Pancreas (tissue), 10 donors: ENCODE data around the gene ACSL1. TPM values are rescaled to one million over a fixed set of nuclear protein-coding genes. Genes with fewer than 3 reads are reported as not detected.

ENCODE experiments used
- ATAC-seq, 4 donors: fragments of 200-7000 bp; cut with Tn5 transposase; one replicate each; pipeline versions ENCODE4 v1.8.0 to v1.9.1; 2020; ENCODE audit warnings: mild to moderate bottlenecking in 4 of 4, moderate library complexity in 4 of 4
- DNase-seq, 6 donors: peaks; one replicate each; pipeline ENCODE4 v3.0.0-alpha.2; 2020
- FAIRE-seq: peaks from 2 replicates; lab custom pipeline; 2012; peaks lifted over from hg19 to GRCh38; lab: Jason Lieb, UNC
- H3K27ac ChIP-seq, 4 donors: fragments of 200-600 bp; sonication (generic); 1 replicate in 3 of 4; 2 replicates in 1 of 4; pipeline versions ENCODE4 v1.5.0 to v1.8.0; 2020
- H3K27me3 ChIP-seq, 4 donors: fragments of 200-600 bp; one replicate each; pipeline ENCODE4 v1.8.0; 2021
- H3K36me3 ChIP-seq, 3 donors: fragments of 200-600 bp; sonication (generic) in 1 of 3; one replicate each; pipeline versions ENCODE4 v1.5.0 to v1.8.0; 2020 to 2021
- H3K4me1 ChIP-seq, 3 donors: fragments of 200-600 bp; one replicate each; pipeline ENCODE4 v1.8.0; 2021
- H3K4me3 ChIP-seq, 4 donors: fragments of 200-600 bp; sonication (generic) in 2 of 4; one replicate each; pipeline versions ENCODE4 v1.5.0 to v1.8.0; 2020 to 2021
- H3K9me3 ChIP-seq, 4 donors: fragments of 200-600 bp; one replicate each; pipeline ENCODE4 v1.8.0; 2021
- CTCF ChIP-seq, 4 donors: fragments of 200-600 bp; sonication (generic) in 3 of 4; IDR thresholded peaks; one replicate each; pipeline versions ENCODE4 v1.5.0 to v1.8.0; 2021; ENCODE audit warnings: antibody characterized with exemption in 4 of 4
- WGBS, 2 donors: extraction: QIAGEN DNeasy Blood & Tissue Kit; methylation state at CpG; one replicate each; pipeline ENCODE4 v1.1.7; 2013; 5-methylcytosine and 5-hydroxymethylcytosine counted together
- intact Hi-C, 3 donors: fragments of 100-400 bp; cut with DNase I; formaldehyde crosslinking; loops; one replicate each; pipeline versions ENCODE4 v1.11.1 to v1.14.2; 2022
- polyA plus RNA-seq, 2 donors: library from polyadenylated mRNA; stranded (reverse); fragments of 200-250 nt; gene quantifications; one replicate each; pipeline ENCODE4 v1.2.3, GENCODE V29; 2013
- total RNA-seq, 6 donors: library from RNA; stranded (reverse); fragmentation: NEBNext Ultra II Directional in 4 of 6; extraction: Animal tissue kit (Norgen Biotek cat#: 25700) in 4 of 6; gene quantifications; one replicate each; pipeline versions ENCODE4 v1.2.1 to v1.2.4, GENCODE V29; 2021 to 2023
- donor health status: healthy with polysubstance abuse.
- donor health status: DM: no; HTN: no; CAD: no; lungs with moderate emphysema.
- donor health status: DM: no; HTN: no; CAD: no.
- donor health status: control.
- donor health status: control.
- donor health status: Bipolar disorder and iron deficiency.
- donor health status: DM: yes; HTN: yes; CAD: no.
- donor health status: DM: no; HTN: no; CAD: no.
- donor health status: DM: no; HTN: no; CAD: no.
- donor health status: DM: yes; HTN: yes; CAD: no.

The ACSL1 gene
- total and polyA plus RNA-seq, 8 donors, result 16.0 to 39.4 (median 20.9) TPM

GRCh38 chr4:184831153-184831552 lies 5.4 kb upstream of the ACSL1 start:
- no peak for TF ChIP-seq CTCF (IDR thresholded peaks at IDR 0.05)
- Histone ChIP-seq H3K9me3 (no peaks in the 10 kb centered on the region), H3K4me1 (no peaks in the 10 kb centered on the region), H3K4me3 (no peak overlapping the region), H3K27ac (no peak overlapping the region), H3K27me3 (no peaks in the 10 kb centered on the region), H3K36me3 (no peaks in the 10 kb centered on the region)
- ATAC-seq (no peak), FAIRE-seq (no peak), DNase-seq (no peak)
- WGBS, 2 donors, result 81 to 91% methylated on average over 5 of the region's 5 CpGs
- intact Hi-C loops, result no loop called here

GRCh38 chr4:184826691-184827270 lies 1.0 kb upstream of the ACSL1 start:
- ATAC-seq (peak; percentile 5 to 26 (median 13)), DNase-seq (no peak), FAIRE-seq (no peak)
- 32 to 42% methylated on average over 15 of the region's 15 CpGs for WGBS, 2 donors
- Histone ChIP-seq H3K4me3 (peak overlapping the region; percentile 57 to 72 (median 64)), H3K4me1 (peaks cover 0 to 5% (median 3%) of the 10 kb centered on the region in 3 donors), H3K9me3 (no peaks in the 10 kb centered on the region), H3K27ac (peak overlapping the region; percentile 33 to 81 (median 58)), H3K27me3 (no peaks in the 10 kb centered on the region), H3K36me3 (no peaks in the 10 kb centered on the region)
- intact Hi-C loops, result no loop called here
- no peak for TF ChIP-seq CTCF (IDR thresholded peaks at IDR 0.05)

- peak in 5 of 6 donors; percentile 18 to 76 (median 54) for DNase-seq
Measured at GRCh38 chr4:184825141-184825895, 450 bp downstream of the ACSL1 start.

GRCh38 chr4:184824776-184825084 lies 1.0 kb downstream of the ACSL1 start:
- FAIRE-seq, result no peak
- intact Hi-C loops, result no loop called here
- peak overlapping the region in 3 of 4 donors; percentile 57 to 72 (median 62) for H3K4me3 ChIP-seq
- H3K4me1 ChIP-seq, result peaks cover 0 to 5% (median 3%) of the 10 kb centered on the region in 3 donors
- no peak for TF ChIP-seq CTCF (IDR thresholded peaks at IDR 0.05)
- peak overlapping the region in 1 of 4 donors; percentile 48 for H3K27ac ChIP-seq
- WGBS, 2 donors, result 22 to 31% methylated on average over 6 of the region's 6 CpGs
- H3K9me3 ChIP-seq, result no peaks in the 10 kb centered on the region
- ATAC-seq, result no peak
- H3K36me3 ChIP-seq, result no peaks in the 10 kb centered on the region
- no peak for DNase-seq
- H3K27me3 ChIP-seq, result no peaks in the 10 kb centered on the region

More at GRCh38 chr4:184825141-184825895, 450 bp downstream of the ACSL1 start:
- ATAC-seq (peak; percentile 6 to 65 (median 26)), FAIRE-seq (no peak)
- Histone ChIP-seq H3K9me3 (no peaks in the 10 kb centered on the region), H3K36me3 (no peaks in the 10 kb centered on the region), H3K27me3 (no peaks in the 10 kb centered on the region), H3K27ac (peak overlapping the region in 3 of 4 donors; percentile 10 to 48 (median 47)), H3K4me3 (peak overlapping the region; percentile 52 to 72 (median 60)), H3K4me1 (peaks cover 0 to 5% (median 3%) of the 10 kb centered on the region in 3 donors)
- WGBS, 2 donors, result 1% methylated on average over 77 to 92 of the region's 92 CpGs
- TF ChIP-seq CTCF (IDR thresholded peaks at IDR 0.05), result no peak
- intact Hi-C loops, result no loop called here
